Glomerular endothelial cell (primary cell): ENCODE results near the gene IGFLR1. TPM values are rescaled to one million over a fixed set of nuclear protein-coding genes. Genes with fewer than 3 reads are reported as not detected.

Source experiments
- total RNA-seq: library from RNA; depleted of rRNA; stranded (reverse); fragments of >200 nt; gene quantifications from 2 replicates; pipeline ENCODE4 v1.2.3, GENCODE V29; 2015

Gene IGFLR1
- total RNA-seq, 1 donor from 2014 or later = 3.2 TPM

Other genes with a start within 250 kb of the IGFLR1 start
- 17.4 TPM in 1 of 2 replicates, not detected in the other for gene DMKN, start 228.8 kb downstream of the IGFLR1 start, total RNA-seq
- not detected in 2 replicates for gene SBSN, start 214.1 kb downstream of the IGFLR1 start, total RNA-seq
- not detected in 2 replicates for gene GAPDHS, start 209.0 kb downstream of the IGFLR1 start, total RNA-seq
- gene TMEM147, start 196.8 kb downstream of the IGFLR1 start, total RNA-seq = 77.8 and 79.9 TPM in 2 replicates
- gene ATP4A, start 178.8 kb downstream of the IGFLR1 start, total RNA-seq = not detected in 2 replicates
- gene PMIS2, start 156.3 kb downstream of the IGFLR1 start, total RNA-seq = not detected in 2 replicates
- 5.8 and 9.1 TPM in 2 replicates for gene HAUS5, start 129.7 kb downstream of the IGFLR1 start, total RNA-seq
- 98.4 and 110 TPM in 2 replicates for gene RBM42, start 113.4 kb downstream of the IGFLR1 start, total RNA-seq
- gene ETV2, start 100.7 kb downstream of the IGFLR1 start, total RNA-seq = 0.70 and 2.3 TPM in 2 replicates
- 418 and 559 TPM in 2 replicates for gene COX6B1, start 94.1 kb downstream of the IGFLR1 start, total RNA-seq
- gene UPK1A, start 75.9 kb downstream of the IGFLR1 start, total RNA-seq = not detected in 2 replicates
- gene ZBTB32, start 37.9 kb downstream of the IGFLR1 start, total RNA-seq = not detected in 2 replicates
- 13.0 and 34.4 TPM in 2 replicates for gene KMT2B, start 24.4 kb downstream of the IGFLR1 start, total RNA-seq
- 5.6 and 8.7 TPM in 2 replicates for gene U2AF1L4, start 3.0 kb upstream of the IGFLR1 start, total RNA-seq
- gene PSENEN, start 3.2 kb upstream of the IGFLR1 start, total RNA-seq = 50.2 and 75.0 TPM in 2 replicates
- gene LIN37, start 6.1 kb upstream of the IGFLR1 start, total RNA-seq = 9.7 and 18.7 TPM in 2 replicates
- 1.8 and 3.2 TPM in 2 replicates for gene HSPB6, start 14.6 kb upstream of the IGFLR1 start, total RNA-seq
- 4.0 and 14.8 TPM in 2 replicates for gene PROSER3, start 15.7 kb upstream of the IGFLR1 start, total RNA-seq
- gene ARHGAP33, start 33.1 kb upstream of the IGFLR1 start, total RNA-seq = 0.53 and 5.0 TPM in 2 replicates
- not detected in 2 replicates for gene PRODH2, start 70.4 kb upstream of the IGFLR1 start, total RNA-seq
- gene NPHS1, start 110.1 kb upstream of the IGFLR1 start, total RNA-seq = not detected in 2 replicates
- not detected in 2 replicates for gene KIRREL2, start 114.5 kb upstream of the IGFLR1 start, total RNA-seq
- gene APLP1, start 126.1 kb upstream of the IGFLR1 start, total RNA-seq = 7.3 and 14.9 TPM in 2 replicates
- 2.7 and 3.6 TPM in 2 replicates for gene NFKBID, start 158.1 kb upstream of the IGFLR1 start, total RNA-seq
- gene HCST, start 160.1 kb upstream of the IGFLR1 start, total RNA-seq = not detected in 2 replicates
- gene TYROBP, start 165.8 kb upstream of the IGFLR1 start, total RNA-seq = not detected in 2 replicates
- gene LRFN3, start 193.9 kb upstream of the IGFLR1 start, total RNA-seq = 13.3 and 24.3 TPM in 2 replicates